KMS-11 (cell line): ENCODE measurements around the gene GRM7.

Source experiments
- H2AFZ ChIP-seq: fragments of 200-600 bp; sonication (generic); 2 replicates; pipeline ENCODE4 v1.6.1; 2016; ENCODE audit warnings: antibody characterized with exemption, mixed run types, low read depth
- H3K27ac ChIP-seq: fragments of 200-600 bp; sonication (generic); 2 replicates; pipeline ENCODE4 v1.6.1; 2016; ENCODE audit warnings: mild to moderate bottlenecking, mixed run types
- H3K27me3 ChIP-seq: fragments of 200-600 bp; sonication (generic); 2 replicates; pipeline ENCODE4 v1.6.1; 2017; ENCODE audit warnings: mild to moderate bottlenecking, low read depth, mixed run types, moderate library complexity; ENCODE audit not compliant: insufficient read depth
- H3K36me3 ChIP-seq: fragments of 200-600 bp; sonication (generic); 2 replicates; pipeline ENCODE4 v1.6.1; 2017; ENCODE audit warnings: mild to moderate bottlenecking, mixed run types; ENCODE audit not compliant: insufficient read depth
- H3K4me1 ChIP-seq: fragments of 200-600 bp; sonication (generic); 2 replicates; pipeline ENCODE4 v1.6.1; 2016; ENCODE audit warnings: mild to moderate bottlenecking, low read depth, mixed run types; ENCODE audit not compliant: poor library complexity, severe bottlenecking
- H3K4me2 ChIP-seq: fragments of 200-600 bp; sonication (generic); 2 replicates; pipeline ENCODE4 v1.7.0; 2016; ENCODE audit warnings: mild to moderate bottlenecking, mixed run types
- H3K4me3 ChIP-seq: fragments of 200-600 bp; sonication (generic); IDR thresholded peaks from 2 replicates; pipeline ENCODE4 v1.6.1; 2017; ENCODE audit warnings: low read depth, low read length, mixed read lengths; ENCODE audit not compliant: insufficient read depth
- H3K79me2 ChIP-seq: fragments of 200-600 bp; sonication (generic); 2 replicates; pipeline ENCODE4 v1.6.1; 2016; ENCODE audit warnings: low read depth, mixed run types; ENCODE audit not compliant: insufficient read depth
- H3K9ac ChIP-seq: fragments of 200-600 bp; sonication (generic); 2 replicates; pipeline ENCODE4 v1.6.1; 2016; ENCODE audit warnings: mild to moderate bottlenecking, mixed run types
- H4K20me1 ChIP-seq: fragments of 200-600 bp; sonication (generic); 2 replicates; pipeline ENCODE4 v1.6.1; 2016; ENCODE audit warnings: mild to moderate bottlenecking, mixed run types; ENCODE audit not compliant: insufficient read depth
- CTCF ChIP-seq: fragments of 200-600 bp; sonication (generic); conservative IDR thresholded peaks from 2 replicates; pipeline ENCODE4 v1.6.1; 2017; ENCODE audit warnings: low read depth, mild to moderate bottlenecking, antibody characterized with exemption, low read length, moderate library complexity, mixed read lengths

The GRM7 gene

GRCh38 chr3:7275396-7275795 lies 414.5 kb downstream of the GRM7 start:
- Histone ChIP-seq H3K9ac (no peak overlapping the region), H3K27me3 (no peaks in the 10 kb centered on the region), H4K20me1 (no peaks in the 10 kb centered on the region), H2AFZ (no peak overlapping the region), H3K36me3 (no peaks in the 10 kb centered on the region), H3K4me3 (no peak overlapping the region), H3K4me2 (no peak overlapping the region), H3K27ac (no peak overlapping the region), H3K4me1 (no peaks in the 10 kb centered on the region), H3K79me2 (no peaks in the 10 kb centered on the region)
- TF ChIP-seq CTCF = no peak

GRCh38 chr3:7280318-7280717 lies 419.4 kb downstream of the GRM7 start:
- Histone ChIP-seq H2AFZ (no peak overlapping the region), H4K20me1 (no peaks in the 10 kb centered on the region), H3K4me2 (no peak overlapping the region), H3K36me3 (no peaks in the 10 kb centered on the region), H3K4me3 (no peak overlapping the region), H3K9ac (no peak overlapping the region), H3K27me3 (no peaks in the 10 kb centered on the region), H3K4me1 (no peaks in the 10 kb centered on the region), H3K79me2 (no peaks in the 10 kb centered on the region), H3K27ac (no peak overlapping the region)
- TF ChIP-seq CTCF = no peak

- Histone ChIP-seq H3K27me3 (no peaks in the 10 kb centered on the region), H2AFZ (no peak overlapping the region), H3K4me3 (no peak overlapping the region), H3K36me3 (no peaks in the 10 kb centered on the region), H3K79me2 (no peaks in the 10 kb centered on the region), H3K4me1 (no peaks in the 10 kb centered on the region), H4K20me1 (no peaks in the 10 kb centered on the region), H3K9ac (no peak overlapping the region), H3K27ac (no peak overlapping the region), H3K4me2 (no peak overlapping the region)
- TF ChIP-seq CTCF = no peak
Measured at GRCh38 chr3:7282988-7283387, 422.1 kb downstream of the GRM7 start.

DNA sequence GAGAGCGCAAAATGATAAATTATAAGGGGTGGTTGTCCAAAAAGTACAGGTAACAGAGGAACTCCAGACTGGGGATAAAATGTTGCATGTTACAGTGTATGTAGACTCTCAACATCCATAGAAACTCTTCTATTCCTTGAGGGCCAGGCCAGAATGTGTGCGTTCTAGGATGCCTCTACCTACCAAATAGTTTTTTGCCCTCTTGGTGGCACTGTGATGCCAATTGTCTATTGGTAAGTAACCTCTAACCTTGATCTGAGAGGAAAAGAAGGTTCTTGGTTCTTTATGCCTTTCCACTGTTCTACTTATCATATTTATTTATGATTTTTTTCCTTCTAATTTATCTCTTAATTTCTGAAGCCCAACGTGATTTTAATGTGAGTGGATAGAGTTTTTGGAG lies 424.6 kb downstream of the GRM7 start:
- no peaks in the 10 kb centered on the region for H3K36me3 ChIP-seq
- H3K4me3 ChIP-seq = no peak overlapping the region
- no peaks in the 10 kb centered on the region for H4K20me1 ChIP-seq
- H3K4me2 ChIP-seq = no peak overlapping the region
- no peaks in the 10 kb centered on the region for H3K27me3 ChIP-seq
- H3K79me2 ChIP-seq = no peaks in the 10 kb centered on the region
- TF ChIP-seq CTCF = no peak
- no peak overlapping the region for H2AFZ ChIP-seq
- H3K4me1 ChIP-seq = no peaks in the 10 kb centered on the region
- no peak overlapping the region for H3K27ac ChIP-seq
- H3K9ac ChIP-seq = no peak overlapping the region

GRCh38 chr3:7288133-7288532 lies 427.2 kb downstream of the GRM7 start:
- H3K4me1 ChIP-seq = no peaks in the 10 kb centered on the region
- H2AFZ ChIP-seq = no peak overlapping the region
- H3K36me3 ChIP-seq = no peaks in the 10 kb centered on the region
- no peak overlapping the region for H3K4me3 ChIP-seq
- no peaks in the 10 kb centered on the region for H4K20me1 ChIP-seq
- no peak overlapping the region for H3K4me2 ChIP-seq
- TF ChIP-seq CTCF = no peak
- no peak overlapping the region for H3K9ac ChIP-seq
- no peaks in the 10 kb centered on the region for H3K27me3 ChIP-seq
- no peak overlapping the region for H3K27ac ChIP-seq
- no peaks in the 10 kb centered on the region for H3K79me2 ChIP-seq
